ENCODE measurements around the gene GON7. TPM values are rescaled to one million over a fixed set of nuclear protein-coding genes. Genes with fewer than 3 reads are reported as not detected.
"Not testable (repeated sequence)": the region's sequence is repeated elsewhere in the genome, so short reads cannot be mapped to it uniquely, and the experiment has no call there.

Gene GON7
- total RNA-seq, 4 donors from 2014 or later: 9.2 to 15.2 (median 10.2) TPM

DNA sequence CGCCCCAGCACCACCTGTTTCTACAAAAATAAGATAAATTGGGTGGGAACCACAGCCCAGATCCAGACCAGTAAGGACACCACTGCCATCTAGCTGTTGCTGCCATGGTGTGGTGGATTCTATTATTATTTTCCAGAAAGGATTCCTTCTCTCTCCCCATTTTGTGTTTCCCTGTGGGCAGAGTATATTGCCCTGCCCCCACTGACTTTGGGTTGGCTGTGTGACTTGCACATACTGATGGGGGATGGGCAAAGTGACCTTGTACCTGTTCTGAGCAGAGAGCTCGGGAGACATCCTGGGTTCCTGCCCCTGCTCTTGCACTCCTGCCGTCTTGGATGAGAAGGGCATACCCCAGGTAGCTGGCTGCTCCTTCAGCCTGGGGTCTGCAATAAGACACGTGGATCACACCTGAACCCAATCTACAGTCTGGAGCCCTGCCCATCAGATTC, 46.5 kb downstream of the GON7 start:
- no peak for TF ChIP-seq POLR2A (IDR thresholded peaks at IDR 0.05)
- TF ChIP-seq, protein P1, sequence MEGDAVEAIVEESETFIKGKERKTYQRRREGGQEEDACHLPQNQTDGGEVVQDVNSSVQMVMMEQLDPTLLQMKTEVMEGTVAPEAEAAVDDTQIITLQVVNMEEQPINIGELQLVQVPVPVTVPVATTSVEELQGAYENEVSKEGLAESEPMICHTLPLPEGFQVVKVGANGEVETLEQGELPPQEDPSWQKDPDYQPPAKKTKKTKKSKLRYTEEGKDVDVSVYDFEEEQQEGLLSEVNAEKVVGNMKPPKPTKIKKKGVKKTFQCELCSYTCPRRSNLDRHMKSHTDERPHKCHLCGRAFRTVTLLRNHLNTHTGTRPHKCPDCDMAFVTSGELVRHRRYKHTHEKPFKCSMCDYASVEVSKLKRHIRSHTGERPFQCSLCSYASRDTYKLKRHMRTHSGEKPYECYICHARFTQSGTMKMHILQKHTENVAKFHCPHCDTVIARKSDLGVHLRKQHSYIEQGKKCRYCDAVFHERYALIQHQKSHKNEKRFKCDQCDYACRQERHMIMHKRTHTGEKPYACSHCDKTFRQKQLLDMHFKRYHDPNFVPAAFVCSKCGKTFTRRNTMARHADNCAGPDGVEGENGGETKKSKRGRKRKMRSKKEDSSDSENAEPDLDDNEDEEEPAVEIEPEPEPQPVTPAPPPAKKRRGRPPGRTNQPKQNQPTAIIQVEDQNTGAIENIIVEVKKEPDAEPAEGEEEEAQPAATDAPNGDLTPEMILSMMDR (IDR thresholded peaks at IDR 0.05): peak in 2 of 6 experiments; percentile 7 to 29
- intact Hi-C loops (cut with DNase I): no loop called here
- Histone ChIP-seq H3K4me3 (no peak overlapping the region), H3K27ac (no peak overlapping the region), H3K9me3 (no peaks in the 10 kb centered on the region), H3K27me3 (no peaks in the 10 kb centered on the region), H3K4me1 (no peaks in the 10 kb centered on the region), H3K36me3 (no peaks in the 10 kb centered on the region)
- no peak for DNase-seq
- WGBS, 2 donors: 0 to 42% methylated on average over 1 to 2 of the region's 4 CpGs

DNA sequence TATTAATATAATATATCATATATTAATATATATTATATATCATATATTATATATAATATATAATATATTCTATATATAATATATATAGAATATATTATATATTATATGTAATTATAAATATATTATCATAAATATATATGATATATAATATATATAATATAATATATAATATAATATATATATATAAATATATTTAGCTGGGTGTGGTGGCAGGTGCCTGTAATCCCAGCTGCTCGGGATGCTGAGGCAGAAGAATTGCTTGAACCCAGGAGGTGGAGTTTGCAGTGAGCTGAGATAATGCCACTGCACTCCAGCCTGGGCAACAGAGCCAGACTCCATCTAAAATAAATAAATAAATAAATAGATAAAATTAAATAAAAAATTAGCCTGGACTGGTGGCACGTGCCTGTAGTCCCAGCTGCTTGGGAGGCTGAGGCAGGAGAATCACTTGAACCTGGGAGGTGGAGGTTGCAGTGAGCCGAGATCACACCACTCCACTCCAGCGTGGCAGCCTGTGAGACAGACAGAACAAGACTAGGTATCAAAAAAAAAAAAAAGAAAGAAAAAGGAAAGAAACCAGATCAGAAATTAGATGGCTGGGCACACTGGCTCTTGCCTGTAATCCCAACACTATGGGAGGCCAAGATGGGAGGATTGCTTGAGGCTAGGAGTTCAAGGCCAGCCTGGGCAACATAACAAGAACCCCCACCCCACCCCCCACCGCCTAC, 47.1 kb downstream of the GON7 start:
- DNase-seq; H3K27me3 ChIP-seq; H3K27ac ChIP-seq; intact Hi-C loops (cut with DNase I); H3K9me3 ChIP-seq; H3K4me3 ChIP-seq; H3K36me3 ChIP-seq; H3K4me1 ChIP-seq: not testable (repeated sequence)
- 56 to 60% methylated on average over 5 of the region's 5 CpGs for WGBS, 2 donors

DNA sequence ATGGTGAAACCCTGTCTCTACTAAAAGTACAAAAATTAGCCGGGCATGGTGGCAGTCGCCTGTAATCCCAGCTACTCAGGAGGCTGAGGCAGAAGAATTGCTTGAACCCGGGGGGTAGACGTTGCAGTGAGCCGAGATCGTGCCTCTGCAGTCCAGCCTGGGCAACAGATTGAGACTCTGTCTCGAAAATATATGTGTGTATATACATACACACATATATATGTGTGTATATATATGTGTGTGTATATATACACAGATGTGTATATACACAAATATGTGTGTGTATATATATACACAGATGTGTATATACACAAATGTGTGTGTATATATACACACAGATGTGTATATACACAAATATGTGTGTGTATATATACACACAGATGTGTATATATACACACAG, 48.5 kb downstream of the GON7 start:
- H3K4me3 ChIP-seq; DNase-seq; H3K27ac ChIP-seq; H3K9me3 ChIP-seq; intact Hi-C loops (cut with DNase I); H3K36me3 ChIP-seq; H3K4me1 ChIP-seq; H3K27me3 ChIP-seq: not testable (repeated sequence)
- 86 to 90% methylated on average over 7 of the region's 7 CpGs for WGBS, 2 donors

DNA sequence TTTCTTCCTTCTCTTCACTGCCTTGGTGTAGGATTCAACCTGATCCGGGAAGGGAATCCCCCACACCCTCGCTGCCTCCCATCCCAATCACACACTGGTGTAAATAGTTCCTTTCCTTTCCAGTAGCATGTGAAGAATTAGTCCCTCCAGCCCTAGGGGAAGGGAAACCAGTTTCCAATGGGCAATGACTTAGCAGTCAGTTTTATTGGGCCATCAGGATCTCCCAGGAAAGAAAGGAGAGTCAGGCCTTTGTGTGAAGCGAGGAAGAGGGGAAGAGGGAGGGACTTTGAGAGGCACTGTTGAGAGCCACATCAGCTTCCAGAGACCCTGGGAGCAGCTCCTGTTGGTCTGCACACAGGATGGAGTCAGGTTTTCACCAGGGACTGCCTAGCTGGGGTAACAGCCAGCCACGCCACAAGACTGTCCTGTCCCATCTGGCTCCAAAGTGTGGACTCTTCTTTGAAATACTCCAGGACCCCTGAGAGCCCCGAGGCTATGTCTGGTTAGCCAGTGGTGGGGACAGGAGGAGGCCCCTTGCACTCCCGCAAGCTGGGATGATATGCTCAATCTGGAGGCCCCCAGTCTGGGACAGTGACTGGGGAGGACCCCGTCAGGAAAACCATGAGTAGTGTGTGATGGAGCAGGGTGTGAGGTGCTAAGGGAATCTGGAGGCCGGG, 50.0 kb downstream of the GON7 start:
- no peaks in the 10 kb centered on the region for H3K27me3 ChIP-seq
- intact Hi-C loops (cut with DNase I): no loop called here
- H3K4me1 ChIP-seq: no peaks in the 10 kb centered on the region
- H3K4me3 ChIP-seq: no peak overlapping the region
- TF ChIP-seq POLR2A (IDR thresholded peaks at IDR 0.05): no peak
- TF ChIP-seq, protein P1 (IDR thresholded peaks at IDR 0.05): no peak
- no peaks in the 10 kb centered on the region for H3K36me3 ChIP-seq
- DNase-seq: no peak
- no peaks in the 10 kb centered on the region for H3K9me3 ChIP-seq
- WGBS, 2 donors: 69 to 74% methylated on average over 3 to 4 of the region's 8 CpGs
- no peak overlapping the region for H3K27ac ChIP-seq

DNA sequence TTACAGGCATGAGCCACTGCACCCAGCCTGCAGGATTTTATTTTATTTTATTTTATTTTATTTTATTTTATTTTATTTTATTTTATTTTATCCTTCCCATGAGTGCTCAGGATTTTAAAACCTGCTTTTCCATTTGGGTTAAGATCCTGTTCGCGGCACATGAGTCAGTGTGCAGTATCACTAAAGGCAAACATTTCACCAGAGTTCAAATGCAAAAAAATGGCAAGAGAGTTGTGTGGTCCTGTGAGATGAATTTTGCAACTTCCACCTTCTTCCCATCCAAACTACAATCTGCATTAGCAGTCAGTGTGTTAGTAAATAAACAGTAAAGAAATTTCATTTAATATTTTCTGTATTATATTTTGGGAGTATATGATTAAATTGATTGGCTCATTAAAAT, 51.2 kb downstream of the GON7 start:
- Histone ChIP-seq H3K27me3 (no peaks in the 10 kb centered on the region), H3K27ac (no peak overlapping the region), H3K4me1 (peaks cover 0 to 6% (median 0%) of the 10 kb centered on the region in 3 donors), H3K9me3 (no peaks in the 10 kb centered on the region), H3K4me3 (no peak overlapping the region), H3K36me3 (no peaks in the 10 kb centered on the region)
- 67 to 71% methylated on average over 2 of the region's 2 CpGs for WGBS, 2 donors
- intact Hi-C loops (cut with DNase I): no loop called here
- no peak for DNase-seq
- TF ChIP-seq POLR2A (IDR thresholded peaks at IDR 0.05): no peak
- TF ChIP-seq, protein P1 (IDR thresholded peaks at IDR 0.05): no peak

DNA sequence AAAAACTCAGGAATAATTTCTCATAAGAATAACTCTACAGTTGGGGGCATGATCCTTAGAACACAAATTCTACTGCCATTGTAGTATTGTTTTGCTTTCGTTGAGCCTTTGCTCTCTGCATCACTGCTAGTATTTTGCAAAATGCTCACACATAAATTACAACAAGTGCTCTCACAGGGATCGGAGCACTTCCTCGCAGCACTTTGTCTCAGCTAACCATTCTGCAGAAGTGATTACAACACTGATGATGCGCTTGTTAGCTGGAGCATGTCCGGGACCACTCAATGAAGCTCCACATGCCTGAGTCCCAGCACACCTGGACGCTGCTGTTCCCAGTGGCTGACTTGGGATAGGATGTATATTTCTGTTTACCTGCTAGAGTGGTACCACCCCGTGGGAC, 53.7 kb downstream of the GON7 start:
- Histone ChIP-seq H3K27ac (no peak overlapping the region), H3K4me3 (no peak overlapping the region), H3K9me3 (no peaks in the 10 kb centered on the region), H3K4me1 (peaks cover 0 to 12% (median 0%) of the 10 kb centered on the region in 3 donors), H3K36me3 (no peaks in the 10 kb centered on the region), H3K27me3 (no peaks in the 10 kb centered on the region)
- TF ChIP-seq, protein P1 (IDR thresholded peaks at IDR 0.05): no peak
- no peak for TF ChIP-seq POLR2A (IDR thresholded peaks at IDR 0.05)
- WGBS, 2 donors: 71 to 83% methylated on average over 7 of the region's 7 CpGs
- intact Hi-C loops (cut with DNase I): no loop called here
- DNase-seq: no peak
